ENCODE results near the gene PHOSPHO1. TPM values are rescaled to one million over a fixed set of nuclear protein-coding genes. Genes with fewer than 3 reads are reported as not detected.
A peak's percentile ranks its signal among the peaks of the same experiment; 100 is the strongest.

PHOSPHO1 gene
- total RNA-seq, 2 experiments from 2014 or later = not detected

- ChIA-PET POLR2A (no interaction called here), CTCF (ENCODE audit: unreplicated experiment) (no interaction called here)
- Histone ChIP-seq H3K4me1 (ENCODE audit: insufficient read depth, low read length, poor library complexity, severe bottlenecking) (peaks cover 64% of the 10 kb centered on the region), H3K79me2 (ENCODE audit: insufficient read depth, low read depth, low read length) (peaks cover 15% of the 10 kb centered on the region), H3K4me3 (ENCODE audit: low read depth, low read length, poor library complexity, severe bottlenecking) (no peak overlapping the region), H3K27ac (ENCODE audit: low read depth, low read length, poor library complexity, severe bottlenecking) (no peak overlapping the region), H3K4me2 (ENCODE audit: low read length) (no peak overlapping the region), H3K36me3 (ENCODE audit: insufficient read depth, low read length) (peaks cover 67% of the 10 kb centered on the region), H3K9me2 (ENCODE audit: insufficient read depth, low read length) (no peaks in the 10 kb centered on the region), H3K9me3 (ENCODE audit: low read length) (no peaks in the 10 kb centered on the region), H2AFZ (ENCODE audit: low read length) (no peak overlapping the region), H4K20me1 (ENCODE audit: insufficient read depth, low read length) (no peaks in the 10 kb centered on the region)
- BruUV-seq (replicated peaks) = no TSS peak
- TF ChIP-seq CTCF (conservative IDR thresholded peaks at IDR 0.05; ENCODE audit: low read length) (peak; percentile 37; the same call in 1 of the 2 replicates), EZH2phosphoT487 (IDR thresholded peaks at IDR 0.05; ENCODE audit: borderline replicate concordance, low read depth, low read length) (no peak)
- intact Hi-C loops (cut with micrococcal nuclease; ENCODE audit: unreplicated experiment) = loop anchor here (10.0 kb wide), 2 partner anchors 455 to 525 kb away; partner anchors contain the start of gene SPOP
- DNase-seq (ENCODE audit: low spot score) = no peak
Measured at GRCh38 chr17:49219987-49220386, 10.6 kb downstream of the PHOSPHO1 start.

GRCh38 chr17:49218941-49219913 is 11.4 kb downstream of the PHOSPHO1 start:
- ChIA-PET POLR2A (interaction anchor here (0.7 kb wide), 1 partner anchor 105 kb away, joined by 5 read pairs; no protein-coding TSS in a partner anchor), CTCF (ENCODE audit: unreplicated experiment) (interaction anchor here (1.4 kb wide), 1 partner anchor 8 kb away, joined by 3 read pairs; no protein-coding TSS in a partner anchor)
- Histone ChIP-seq H3K36me3 (ENCODE audit: insufficient read depth, low read length) (peaks cover 71% of the 10 kb centered on the region), H3K9me3 (ENCODE audit: low read length) (no peaks in the 10 kb centered on the region), H2AFZ (ENCODE audit: low read length) (no peak overlapping the region), H3K27ac (ENCODE audit: low read depth, low read length, poor library complexity, severe bottlenecking) (peak overlapping the region; percentile 57), H3K79me2 (ENCODE audit: insufficient read depth, low read depth, low read length) (peaks cover 21% of the 10 kb centered on the region), H4K20me1 (ENCODE audit: insufficient read depth, low read length) (no peaks in the 10 kb centered on the region), H3K9me2 (ENCODE audit: insufficient read depth, low read length) (no peaks in the 10 kb centered on the region), H3K4me3 (ENCODE audit: low read depth, low read length, poor library complexity, severe bottlenecking) (peak overlapping the region; percentile 18), H3K4me1 (ENCODE audit: insufficient read depth, low read length, poor library complexity, severe bottlenecking) (peaks cover 69% of the 10 kb centered on the region), H3K4me2 (ENCODE audit: low read length) (peak overlapping the region; percentile 95)
- no TSS peak for BruUV-seq (replicated peaks)
- peak; percentile 55 for DNase-seq (ENCODE audit: low spot score)
- TF ChIP-seq CTCF (conservative IDR thresholded peaks at IDR 0.05; ENCODE audit: low read length) = peak; percentile 76
- no peak for TF ChIP-seq EZH2phosphoT487 (IDR thresholded peaks at IDR 0.05; ENCODE audit: borderline replicate concordance, low read depth, low read length)
- intact Hi-C loops (cut with micrococcal nuclease; ENCODE audit: unreplicated experiment) = loop anchor here (10.0 kb wide), 2 partner anchors 456 to 526 kb away; partner anchors contain the start of gene SPOP
